ENCODE data around the gene MCF2L2.
A peak's percentile ranks its signal among the peaks of the same experiment; 100 is the strongest.

Gene MCF2L2

DNA sequence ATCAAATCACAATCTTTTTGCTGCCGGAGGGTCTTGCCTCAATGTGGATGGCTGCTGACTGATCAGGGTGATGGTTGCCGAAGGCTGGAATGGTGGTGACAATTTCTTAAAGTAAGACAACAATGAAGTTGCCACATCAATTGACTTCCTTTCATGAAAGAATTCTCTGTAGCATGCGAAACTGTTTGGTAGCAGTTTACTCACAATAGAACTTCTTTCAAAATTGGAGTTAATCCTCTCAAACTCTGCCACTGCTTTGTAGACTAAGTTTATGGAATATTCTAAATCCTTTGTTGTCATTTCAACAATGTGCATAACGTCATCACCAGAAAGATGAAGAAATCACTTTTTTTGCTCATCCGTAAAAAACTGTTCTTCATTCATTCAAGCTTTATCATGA lies 109.5 kb downstream of the MCF2L2 start:
- no peak for DNase-seq

DNA sequence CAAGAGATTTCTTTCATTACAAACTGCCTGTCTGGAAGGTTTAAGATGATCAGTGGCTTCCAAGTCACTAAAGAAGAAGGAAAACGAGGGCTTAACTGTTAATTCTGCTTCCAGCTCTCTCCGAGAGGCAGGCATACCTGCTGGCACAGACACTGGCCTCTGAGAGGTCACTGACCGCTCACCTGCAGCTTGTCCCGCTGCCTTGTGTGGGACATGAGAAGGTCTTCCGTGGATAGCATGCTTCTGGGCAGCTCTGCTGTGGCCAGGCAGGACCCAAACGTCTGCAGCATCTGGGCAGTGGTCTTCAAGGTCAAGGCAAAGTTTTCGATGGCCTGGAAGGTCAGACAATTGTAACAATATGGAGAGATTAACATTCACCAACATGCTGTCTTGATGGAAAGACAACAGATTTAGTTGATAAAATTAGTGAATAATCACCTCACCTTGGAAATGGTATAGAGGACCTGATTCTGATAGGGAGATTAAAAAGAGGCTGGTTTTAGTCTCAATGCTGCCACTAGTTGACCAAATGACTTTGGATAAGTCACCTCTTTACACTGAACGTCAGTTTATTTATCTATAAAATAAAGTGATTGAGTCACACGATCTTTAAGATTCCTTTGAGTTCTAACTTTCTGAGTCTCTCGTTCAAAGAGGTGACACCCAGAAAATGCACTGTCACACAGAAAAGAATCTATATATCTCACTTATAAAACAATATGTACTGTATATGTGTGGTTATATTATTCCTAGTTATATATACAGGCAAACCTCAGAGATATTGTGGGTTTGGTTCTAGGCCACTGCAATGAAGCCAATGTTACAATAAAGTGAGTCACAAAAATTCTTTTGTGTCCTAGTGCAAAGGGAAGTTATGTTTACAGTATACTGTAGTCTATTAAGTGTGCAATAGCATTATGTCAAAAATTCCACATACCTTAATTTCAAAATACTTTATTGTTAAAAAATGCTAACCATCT lies 110.2 kb downstream of the MCF2L2 start:
- DNase-seq = no peak

DNA sequence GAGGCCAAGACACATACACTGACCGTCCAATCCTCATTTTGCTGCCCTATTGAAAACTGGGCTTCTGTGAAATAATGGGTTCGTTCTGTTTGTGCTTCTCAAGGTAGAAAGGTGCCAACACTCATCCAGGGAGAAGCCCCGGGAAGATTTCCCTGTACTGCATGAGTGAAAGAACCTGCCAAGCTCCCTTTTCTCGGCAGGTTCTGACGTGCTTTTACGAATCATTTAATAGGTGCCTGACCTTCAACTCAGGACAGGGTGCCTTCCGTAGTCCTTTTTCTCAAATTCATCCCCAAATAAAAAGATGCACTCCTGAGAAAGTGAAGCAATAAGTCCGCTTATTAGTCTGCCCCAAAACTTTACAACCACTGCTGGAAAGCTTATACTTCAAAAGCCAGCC lies 111.1 kb downstream of the MCF2L2 start:
- DNase-seq = no peak

DNA sequence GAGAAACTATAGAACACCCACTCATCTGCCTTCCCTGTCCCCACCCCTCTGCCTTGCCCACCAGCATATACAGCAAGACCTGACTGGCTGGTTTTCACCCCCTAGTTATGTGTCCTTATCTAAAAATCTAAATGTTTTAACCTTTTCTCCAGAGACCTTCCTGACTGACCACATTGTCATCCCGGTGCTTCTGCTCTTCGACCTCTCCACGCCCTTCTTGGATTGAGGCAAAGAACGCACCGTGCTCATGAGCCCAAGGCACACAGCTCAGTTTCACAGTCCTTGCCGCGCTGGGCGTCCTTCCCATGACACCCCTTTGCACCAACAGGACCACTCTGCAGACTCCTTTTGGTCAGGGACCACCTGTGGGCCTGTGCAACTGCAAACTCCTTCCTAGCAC lies 112.7 kb downstream of the MCF2L2 start:
- no peak for DNase-seq

DNA sequence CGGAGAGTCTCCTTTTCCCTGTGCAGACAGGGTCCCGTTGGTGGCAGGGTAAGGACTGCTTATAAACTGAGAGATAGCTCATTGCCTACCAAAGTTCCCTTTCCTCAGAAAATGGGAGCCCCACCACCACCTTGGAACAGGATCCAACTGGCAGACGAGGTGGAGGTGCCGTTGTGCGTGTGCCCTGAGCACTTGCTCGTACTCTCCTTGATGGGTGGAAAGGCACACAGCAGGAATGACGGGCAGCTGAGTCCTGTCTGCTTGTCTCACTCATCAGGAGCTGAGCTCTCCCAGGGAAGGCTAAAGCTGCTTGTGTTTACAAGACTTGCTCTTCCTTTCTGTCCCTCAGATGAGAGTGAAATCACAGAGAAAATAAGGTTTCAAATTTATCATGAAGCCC lies 114.7 kb downstream of the MCF2L2 start:
- DNase-seq = no peak

DNA sequence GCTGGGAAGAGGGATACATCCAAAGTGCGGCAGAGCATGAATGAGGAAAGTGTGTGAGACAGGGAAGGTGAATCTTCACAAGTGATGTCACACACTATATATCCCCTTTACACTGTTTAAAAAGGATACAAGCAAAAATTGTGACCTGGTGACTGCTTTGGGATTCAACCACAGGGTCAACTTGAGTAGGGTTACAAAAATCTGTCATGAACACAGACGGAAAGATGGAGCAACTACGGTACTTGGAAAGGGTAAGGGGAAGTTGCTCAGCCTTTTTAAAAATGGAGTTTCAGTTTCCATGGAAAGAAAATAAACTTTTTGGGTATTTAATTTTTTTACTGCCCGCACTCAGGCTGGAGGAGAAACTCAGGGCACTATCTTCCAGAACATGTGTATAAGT lies 115.1 kb downstream of the MCF2L2 start:
- no peak for DNase-seq

DNA sequence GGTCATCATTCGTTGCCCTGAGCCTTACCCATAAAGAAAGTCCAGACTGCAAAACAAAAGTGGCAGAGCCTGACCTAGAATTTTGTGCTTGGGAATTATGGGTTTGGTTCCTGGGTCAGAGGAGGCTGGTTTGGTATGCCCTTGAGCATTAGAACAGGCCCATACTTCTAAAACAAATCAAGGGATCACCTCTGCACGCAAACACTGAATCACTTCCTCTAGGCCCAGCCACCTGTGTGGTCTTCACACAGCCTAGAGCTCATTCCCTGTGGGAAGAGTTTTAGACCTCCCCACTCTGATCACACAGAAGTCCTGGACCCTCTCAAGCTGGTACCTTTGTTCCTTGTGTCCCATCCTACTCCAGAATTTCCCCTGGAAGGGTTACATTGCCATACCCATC lies 116.0 kb downstream of the MCF2L2 start:
- no peak for DNase-seq

DNA sequence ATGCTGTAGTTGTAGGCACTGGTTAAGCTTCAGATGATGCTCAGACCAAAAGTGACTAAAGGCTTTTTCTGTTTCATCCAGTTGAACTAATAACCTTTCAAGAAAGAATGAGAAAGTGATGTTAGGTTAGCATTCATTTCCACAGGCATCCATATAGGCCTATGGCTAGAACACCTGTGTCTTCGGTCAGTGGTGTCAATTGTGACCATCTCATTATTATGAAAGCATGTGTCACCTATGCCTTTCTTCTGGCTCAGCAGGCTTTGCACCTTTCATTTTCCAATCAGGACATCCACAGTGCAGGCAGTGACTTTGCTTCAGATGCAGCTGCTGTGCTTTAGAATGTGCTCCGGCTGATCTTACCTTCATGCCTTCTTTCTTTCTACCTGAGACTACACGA lies 117.5 kb downstream of the MCF2L2 start:
- DNase-seq = no peak

DNA sequence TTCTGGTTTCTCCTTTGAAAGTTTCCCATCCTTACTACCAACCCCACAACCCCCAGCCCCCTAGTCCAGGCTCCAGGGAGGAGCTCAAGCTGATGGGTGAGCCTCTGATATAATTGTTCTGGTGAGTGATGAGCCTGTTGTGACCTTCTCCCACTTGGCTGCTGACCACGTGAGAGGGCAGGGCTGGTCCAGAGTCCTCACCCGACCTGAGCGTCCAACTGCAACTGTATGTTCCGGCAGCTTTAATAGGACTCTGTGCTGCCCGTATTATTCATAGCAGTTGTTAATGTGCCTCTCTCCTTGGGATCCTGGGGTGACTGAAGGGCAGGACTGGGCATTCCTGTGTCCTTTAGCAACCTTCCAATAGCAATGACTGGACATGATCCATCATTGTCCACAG lies 119.1 kb downstream of the MCF2L2 start:
- no peak for DNase-seq

DNA sequence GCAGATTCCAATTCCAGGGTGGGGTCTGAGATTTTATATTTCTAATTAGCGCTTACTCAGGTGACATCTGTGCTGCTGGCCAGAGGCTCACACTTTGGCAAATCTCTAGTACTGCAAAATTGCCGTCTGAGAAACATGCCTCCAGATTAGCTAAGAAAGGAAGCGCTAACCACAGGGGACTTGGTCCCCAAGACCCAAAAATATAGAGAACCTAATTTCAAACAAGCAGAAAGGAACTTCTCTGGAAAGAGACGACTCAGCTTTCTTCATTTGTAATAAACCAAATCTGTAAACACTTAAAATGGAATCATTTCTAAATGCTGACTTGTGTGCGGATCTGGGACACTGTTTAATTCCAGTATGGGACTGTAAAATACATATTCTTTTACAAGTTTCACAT lies 119.7 kb downstream of the MCF2L2 start:
- DNase-seq = no peak

DNA sequence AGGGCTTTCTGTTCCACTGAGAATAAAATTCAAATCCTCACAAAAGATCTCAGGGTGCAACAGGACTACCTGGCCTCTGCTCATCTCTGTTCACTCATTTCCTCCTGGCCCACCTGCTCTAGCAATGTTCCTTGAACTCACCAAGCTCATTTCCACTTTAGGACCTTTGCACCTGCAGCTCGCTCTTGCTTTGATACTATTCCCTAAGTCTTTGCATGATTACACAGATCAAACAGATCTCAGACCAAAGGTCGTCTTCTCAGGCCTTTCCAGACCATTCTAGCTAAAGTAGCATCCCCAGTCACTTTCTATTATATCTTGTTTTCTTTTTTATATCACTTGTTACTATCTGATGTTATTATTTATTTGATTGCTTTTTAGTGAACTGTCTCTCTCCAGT lies 120.7 kb downstream of the MCF2L2 start:
- DNase-seq = no peak

DNA sequence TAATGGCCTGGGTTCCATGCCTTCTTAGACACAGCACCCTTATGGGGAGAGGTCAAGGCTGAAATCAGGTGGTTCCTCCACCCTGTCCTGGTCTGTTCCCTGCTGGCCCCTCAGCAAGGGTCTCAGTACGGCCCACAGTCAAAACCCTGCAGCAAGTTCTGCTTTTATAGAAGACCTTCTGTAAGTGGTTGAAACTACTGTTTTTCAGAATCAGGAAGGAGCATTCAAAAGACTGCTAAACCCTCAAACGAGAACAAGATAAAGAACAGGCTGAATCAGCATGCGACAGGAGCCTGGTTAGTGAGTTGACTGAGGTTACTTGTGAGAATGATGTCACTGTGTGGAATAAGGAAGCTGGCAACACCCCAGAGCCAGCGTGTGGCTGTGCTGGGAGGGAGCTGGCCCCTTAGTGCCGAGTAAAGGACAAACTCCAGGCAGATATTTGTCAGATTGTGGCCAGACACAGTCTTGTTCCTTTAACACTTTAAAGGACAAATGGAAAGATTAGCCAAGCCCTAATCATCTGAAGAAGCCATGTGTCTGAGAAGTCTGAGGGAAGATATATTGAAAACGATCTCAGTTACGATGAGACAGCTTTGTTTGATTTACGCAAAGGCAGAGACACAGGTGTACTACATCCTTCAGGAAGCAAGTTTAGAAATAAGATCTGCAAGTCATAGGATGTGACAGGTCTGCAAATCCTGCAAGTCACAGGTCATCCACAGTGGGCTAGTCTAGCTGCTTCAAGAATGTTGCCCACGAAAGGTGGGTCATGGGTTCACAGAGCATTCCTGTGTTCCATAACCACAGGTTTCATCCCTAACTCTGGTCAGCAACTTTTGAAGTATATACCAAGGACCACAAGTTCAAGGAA lies 121.4 kb downstream of the MCF2L2 start:
- DNase-seq = peak; percentile 76

DNA sequence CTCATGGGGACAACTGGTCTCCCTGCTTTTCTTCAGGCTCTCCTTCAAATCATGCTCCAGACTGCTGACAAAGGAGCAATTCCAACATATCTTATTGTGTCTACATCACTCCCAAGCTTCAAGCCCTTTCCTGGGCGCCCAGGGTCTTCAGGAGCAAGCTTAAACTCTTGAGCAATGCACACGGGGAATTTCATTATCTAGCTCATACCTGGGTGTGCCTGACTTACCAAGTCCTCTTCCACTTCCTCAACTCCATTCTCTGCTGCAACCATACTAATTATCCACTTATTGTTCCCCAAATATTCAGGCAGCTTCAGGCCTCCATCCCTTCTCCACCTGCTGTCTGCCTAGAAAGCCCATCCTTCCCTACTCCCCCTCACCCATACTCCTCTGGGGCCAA lies 124.7 kb downstream of the MCF2L2 start:
- no peak for DNase-seq

DNA sequence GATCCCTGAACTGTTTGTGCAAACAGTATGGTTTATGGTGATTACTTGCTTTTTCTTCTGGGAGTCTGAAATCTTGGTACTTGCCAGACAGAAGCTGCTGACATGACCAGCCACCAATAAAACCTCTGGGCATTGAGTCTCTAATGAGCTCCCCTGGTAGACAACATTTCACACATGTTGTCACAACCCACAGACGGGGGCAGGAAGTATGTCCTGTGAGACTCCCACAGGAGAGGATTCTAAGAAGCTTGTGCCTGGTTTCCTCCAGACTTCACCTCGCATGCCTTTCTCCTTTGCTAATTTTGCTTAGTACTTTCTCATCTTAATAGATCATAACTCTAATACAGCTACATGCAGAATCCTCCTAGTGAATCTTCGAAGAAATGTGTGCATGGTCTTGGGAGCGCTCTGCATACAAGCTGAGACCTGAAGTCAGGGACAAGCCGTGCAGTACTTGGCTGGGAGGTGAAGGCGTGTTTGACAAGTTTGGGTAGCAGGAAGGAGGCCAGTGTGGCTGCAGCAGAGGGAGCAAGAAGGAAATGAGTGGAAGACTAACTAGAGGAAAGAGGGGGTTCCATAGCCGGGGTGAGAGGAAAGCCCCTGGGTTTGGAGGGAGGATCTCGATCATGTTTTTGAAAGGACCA lies 126.4 kb downstream of the MCF2L2 start:
- no peak for DNase-seq

DNA sequence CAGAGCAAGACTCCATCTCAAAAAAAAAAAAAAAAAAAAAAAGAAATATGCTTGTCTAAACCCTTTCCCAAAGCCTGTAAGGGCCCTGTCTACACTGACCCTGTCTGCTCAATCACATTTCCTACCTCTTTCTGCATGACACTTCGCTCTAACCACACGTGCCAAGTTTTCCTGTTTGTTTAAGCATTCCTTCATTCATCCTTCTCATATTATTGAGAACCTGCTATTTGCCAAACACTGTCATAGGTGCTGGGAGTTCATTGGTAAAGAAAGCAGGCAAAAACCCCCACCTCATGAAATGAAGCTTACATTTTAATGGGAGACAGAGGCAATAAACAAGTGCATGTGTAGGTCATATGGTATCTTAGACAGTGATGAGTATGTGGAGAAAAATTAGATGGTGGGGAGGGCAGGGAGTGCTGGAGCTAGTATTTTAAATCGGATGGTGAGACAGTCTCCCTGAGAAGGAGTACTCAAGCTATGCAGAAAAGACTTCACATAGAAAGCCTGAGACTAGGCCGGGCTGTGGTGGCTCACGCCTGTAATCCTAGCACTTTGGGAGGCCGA lies 127.3 kb downstream of the MCF2L2 start:
- no peak for DNase-seq

DNA sequence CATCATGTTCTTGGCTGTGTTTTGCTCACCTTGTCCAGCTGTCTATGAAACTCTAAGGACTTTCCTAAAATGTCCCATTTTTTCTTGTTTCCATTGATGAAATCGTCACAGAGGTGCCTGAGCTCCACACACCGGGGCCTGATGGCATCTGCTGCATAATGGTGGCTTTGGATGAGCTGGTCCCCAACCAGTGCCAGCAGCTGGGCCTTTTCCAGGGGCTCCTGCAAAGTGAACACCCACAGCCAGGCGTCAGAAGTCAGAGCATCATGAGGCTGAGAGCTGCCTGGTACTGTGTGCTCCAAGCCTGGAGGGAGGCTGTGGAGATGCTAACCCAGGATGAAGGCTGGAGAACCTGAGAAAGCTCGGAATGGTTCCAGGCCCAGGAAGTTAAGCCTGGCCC lies 128.4 kb downstream of the MCF2L2 start:
- DNase-seq = no peak

DNA sequence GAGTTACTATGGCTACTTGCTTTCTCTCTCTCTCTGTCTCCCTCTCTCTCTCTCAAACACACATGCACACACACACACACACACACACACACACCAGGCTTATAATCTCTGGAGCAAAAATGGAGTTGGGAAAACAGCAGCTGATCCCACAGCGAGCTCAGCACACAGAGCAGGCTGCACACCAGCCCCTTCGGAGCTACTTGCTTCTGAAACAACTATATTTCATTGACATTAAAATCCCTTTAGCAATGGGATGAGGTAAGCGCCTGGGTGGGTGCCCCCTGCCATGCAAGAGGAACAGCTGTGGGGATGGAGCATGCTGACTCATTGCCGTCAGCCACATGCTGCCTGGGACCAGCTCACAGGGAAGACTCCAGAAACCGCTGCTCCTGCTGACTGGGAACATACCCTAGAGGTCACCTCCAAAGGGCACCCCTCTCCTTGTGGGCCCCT lies 129.7 kb downstream of the MCF2L2 start:
- DNase-seq = peak; percentile 86

DNA sequence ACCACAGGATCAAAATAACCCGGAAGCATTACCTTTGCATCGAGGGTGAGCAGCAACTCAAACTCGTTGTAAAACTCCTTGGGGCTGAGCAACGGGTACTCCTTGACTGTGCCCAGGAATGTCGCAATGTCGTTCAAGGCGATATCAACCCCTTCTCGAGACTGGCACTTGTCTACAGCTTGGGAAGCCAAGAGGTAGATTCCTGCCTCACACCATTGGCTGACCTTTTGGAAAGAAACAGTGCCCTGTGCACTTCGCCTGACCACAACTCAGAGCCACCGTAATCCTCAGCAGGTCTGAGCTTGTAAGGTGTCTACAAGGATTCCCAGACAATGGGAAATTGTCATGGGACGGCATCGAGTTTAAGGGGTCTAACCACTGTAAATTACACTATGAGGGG lies 131.5 kb downstream of the MCF2L2 start:
- no peak for DNase-seq

DNA sequence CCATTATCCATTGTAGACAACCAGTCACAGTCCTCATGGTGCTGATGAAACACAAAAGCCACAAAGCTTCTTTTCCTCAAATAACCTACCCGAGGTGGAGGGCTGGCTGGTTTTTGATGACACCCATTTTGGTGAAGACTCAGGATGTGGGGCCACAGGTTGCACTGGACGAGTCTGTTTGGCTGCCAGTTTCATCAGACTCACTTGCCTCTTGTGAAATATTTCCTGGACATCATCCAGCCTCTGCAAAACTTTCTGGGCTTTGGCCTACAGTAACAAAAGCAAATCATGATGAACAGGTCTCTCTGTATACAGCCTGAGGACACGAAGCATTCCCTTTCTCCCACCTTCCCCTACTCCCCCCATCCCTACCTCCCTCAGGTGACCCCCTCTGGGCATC lies 133.2 kb downstream of the MCF2L2 start:
- DNase-seq = no peak

DNA sequence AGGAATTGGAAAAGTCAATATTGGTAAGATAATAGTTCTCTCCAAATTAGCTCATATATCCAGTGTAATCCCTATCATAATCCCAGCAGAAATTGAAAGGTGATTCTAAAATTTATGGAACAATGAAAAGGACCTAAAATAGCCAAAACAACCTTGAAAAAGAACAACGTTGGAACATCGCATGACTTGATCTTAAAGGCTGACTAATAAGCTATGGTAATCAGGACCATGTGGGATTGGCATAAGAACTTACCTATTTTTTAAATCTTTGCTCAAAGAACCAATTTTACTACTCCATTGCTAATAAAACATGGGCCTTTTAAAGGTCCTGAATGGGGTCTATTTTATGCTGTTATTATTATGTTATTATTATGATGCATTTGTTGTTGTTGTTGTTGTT lies 134.5 kb downstream of the MCF2L2 start:
- no peak for DNase-seq

DNA sequence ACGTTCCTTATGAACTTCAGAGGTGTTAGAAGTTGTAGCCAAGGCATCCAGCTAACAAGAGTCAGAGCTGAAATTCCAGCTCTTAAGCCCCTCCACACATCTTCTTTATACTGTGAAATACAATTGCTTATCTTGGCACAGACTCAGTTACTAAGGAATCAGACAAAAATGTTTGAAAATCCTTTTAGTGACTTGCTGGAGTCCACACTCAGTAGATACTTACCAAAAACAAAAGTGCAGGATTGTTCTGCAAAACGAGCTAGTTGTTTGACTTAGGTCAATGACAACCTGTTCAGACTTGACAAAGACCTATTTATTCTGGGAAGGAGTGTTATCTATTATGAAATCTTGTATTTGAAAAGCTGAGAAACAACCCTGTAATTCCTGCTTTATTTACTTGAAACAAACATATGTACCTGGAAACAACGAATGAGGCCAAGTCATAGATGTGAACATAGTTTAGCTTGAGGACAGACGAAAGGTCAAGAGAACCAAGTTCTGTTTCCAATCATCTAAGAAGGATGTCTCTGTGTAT lies 136.9 kb downstream of the MCF2L2 start:
- DNase-seq = no peak

DNA sequence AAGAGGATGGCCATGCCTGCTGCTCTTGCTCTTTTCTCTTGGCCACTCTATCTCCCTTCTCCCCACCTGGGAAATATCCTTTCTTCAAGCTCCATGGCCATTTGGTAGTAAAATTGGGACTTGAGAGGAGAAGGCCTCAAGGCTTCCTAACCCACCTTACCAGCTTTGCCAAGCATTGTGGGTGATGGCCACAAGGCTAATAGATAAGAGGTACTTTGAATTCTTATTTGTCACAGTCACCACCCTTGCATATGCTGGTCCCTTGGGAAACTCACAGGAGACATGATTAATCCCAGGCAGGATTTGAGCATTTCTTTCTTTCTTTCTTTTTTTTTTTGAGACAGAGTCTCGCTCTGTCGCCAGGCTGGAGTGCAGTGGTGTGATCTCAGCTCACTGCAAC lies 138.2 kb downstream of the MCF2L2 start:
- DNase-seq = no peak

DNA sequence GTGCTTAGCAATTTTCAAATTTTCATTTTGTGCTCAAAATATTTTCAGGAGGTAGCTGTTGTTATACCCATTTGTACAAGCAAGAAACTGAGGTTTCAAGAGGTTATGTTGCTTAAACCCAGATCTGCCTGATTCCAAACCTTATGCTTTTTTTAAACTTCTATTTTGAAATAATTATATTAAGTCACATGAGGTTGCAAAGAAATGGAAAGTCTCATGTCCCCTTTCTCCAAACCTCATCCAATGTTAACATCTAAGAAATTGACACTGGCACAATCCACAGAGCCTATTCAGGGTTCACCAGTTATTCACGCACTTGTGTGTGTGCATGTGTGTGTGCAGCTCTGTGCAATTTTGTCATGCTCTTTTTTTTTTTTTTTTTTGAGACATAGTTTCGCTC lies 140.3 kb downstream of the MCF2L2 start:
- DNase-seq = no peak

Measured in NCI-H2107 (cell line).